NB4 (cell line): ENCODE measurements around the gene KCNK3.

Experiments
- CTCF ChIP-seq: IDR thresholded peaks from one replicate; pipeline ENCODE4 v1.5.1; 2012; ENCODE audit warnings: low read depth, low read length
- MYC ChIP-seq: IDR thresholded peaks from 2 replicates; pipeline ENCODE4 v1.6.1; 2011; ENCODE audit warnings: low read depth, low read length
- POLR2A ChIP-seq: IDR thresholded peaks from 2 replicates; pipeline ENCODE4 v1.6.1; 2011; ENCODE audit warnings: mild to moderate bottlenecking; ENCODE audit not compliant: insufficient read length; ENCODE audit errors: extremely low read depth

DNA sequence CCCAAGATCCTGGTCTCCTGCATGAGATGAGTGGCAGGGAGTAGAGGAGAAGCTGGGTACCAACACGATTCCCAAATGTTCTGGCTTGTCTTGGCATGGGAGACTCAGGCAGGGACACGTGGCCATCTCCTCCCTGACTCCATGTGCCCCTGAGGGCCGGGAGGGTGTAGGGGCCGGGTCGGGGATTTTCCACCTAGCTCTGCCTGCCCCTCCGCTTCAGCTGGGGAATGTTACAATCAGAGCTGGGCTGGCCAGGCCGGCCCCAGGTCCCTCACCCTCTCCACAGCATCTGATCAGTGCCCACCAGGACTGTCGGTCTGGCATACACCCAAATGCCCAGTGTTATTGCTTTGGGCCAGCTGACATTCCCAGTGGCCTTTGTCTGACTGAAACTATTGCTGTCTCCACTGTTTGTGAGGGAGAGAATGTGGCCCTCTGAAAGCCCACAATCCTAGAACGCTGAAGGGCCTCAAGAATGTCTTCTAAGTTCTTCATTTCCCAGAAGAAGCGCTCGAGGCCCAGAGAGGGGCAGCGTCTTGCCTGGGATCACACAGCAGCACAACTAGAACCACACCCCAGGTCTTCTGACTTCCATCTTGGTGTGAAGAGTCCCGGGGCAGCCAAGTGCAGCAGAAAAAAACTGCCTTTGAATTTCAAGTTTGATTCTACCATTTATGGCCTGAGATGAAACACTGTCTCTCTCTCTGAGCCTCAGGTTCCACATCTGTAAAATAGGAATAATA lies 23.2 kb downstream of the KCNK3 start:
- TF ChIP-seq CTCF, result no peak
- no peak for TF ChIP-seq POLR2A
- TF ChIP-seq MYC, result no peak
